HepG2 (cell line): ENCODE results near the gene BIRC5. TPM values are rescaled to one million over a fixed set of nuclear protein-coding genes. Genes with fewer than 3 reads are reported as not detected.

ENCODE experiments used
- ATAC-seq: fragments of 200-7000 bp; cut with Tn5 transposase; 3 replicates; pipeline ENCODE4 v1.9.1; 2020; ENCODE audit warnings: mild to moderate bottlenecking, moderate library complexity
- BruUV-seq: library from RNA; stranded (reverse); fragments of 400-500 nt; replicated peaks from 2 replicates; lab custom pipeline; 2021; lab: Mats Ljungman, UMichigan
- CTCF ChIA-PET: fragments of 300-600 bp; formaldehyde crosslinking; extraction: SDS; loops from one replicate; lab custom pipeline; 2021; ENCODE audit warnings: low total read pairs, inconsistent platforms, low intra/inter-chr PET ratio; lab: Yijun Ruan, JAX
- POLR2A ChIA-PET: fragments of 350-600 bp; sonication (Branson Sonifier 250); formaldehyde crosslinking; loops from one replicate; lab custom pipeline; 2020; ENCODE audit warnings: antibody characterized with exemption, inconsistent platforms; lab: Yijun Ruan, JAX
- DNase-seq: peaks from one replicate; pipeline ENCODE4 v3.0.0-alpha.2; 2015; ENCODE audit warnings: low spot score
- FAIRE-seq: peaks from 3 replicates; lab custom pipeline; 2011; peaks lifted over from hg19 to GRCh38; lab: Jason Lieb, UNC
- H2AFZ ChIP-seq: one replicate; pipeline ENCODE4 v1.6.1; 2011; ENCODE audit warnings: low read length, inconsistent platforms
- H3K27ac ChIP-seq: fragments of 300-600 bp; 3 replicates; pipeline ENCODE4 v1.8.0; 2011; ENCODE audit warnings: mixed run types, mild to moderate bottlenecking, mixed read lengths, low read length, inconsistent platforms; ENCODE audit not compliant: insufficient read depth; ENCODE audit errors: extremely low read length
- H3K27me3 ChIP-seq, 2 experiments: fragments of 200-600 bp in 1 of 2; 2 replicates in 1 of 2; 3 replicates in 1 of 2; pipeline versions ENCODE4 v1.6.0 to v1.8.0; 2011; ENCODE audit warnings: low read length in 2 of 2, mild to moderate bottlenecking in 2 of 2, moderate library complexity in 2 of 2, inconsistent platforms in 1 of 2; ENCODE audit not compliant: insufficient read depth in 2 of 2, control insufficient read depth in 1 of 2
- H3K36me3 ChIP-seq, 2 experiments: fragments of 200-600 bp in 1 of 2; replicated peaks in 1 of 2; 2 replicates in 1 of 2; 3 replicates in 1 of 2; pipeline versions ENCODE4 v1.5.1 to v1.8.0; 2011; ENCODE audit warnings: low read length in 2 of 2, inconsistent platforms in 1 of 2; ENCODE audit not compliant: insufficient read depth in 2 of 2, control insufficient read depth in 1 of 2
- H3K4me1 ChIP-seq: 2 replicates; pipeline ENCODE4 v1.5.1; 2012; ENCODE audit warnings: low read length, inconsistent platforms; ENCODE audit not compliant: insufficient read depth
- H3K4me2 ChIP-seq: 2 replicates; pipeline ENCODE4 v1.6.0; 2011; ENCODE audit warnings: low read depth, low read length, inconsistent platforms
- H3K4me3 ChIP-seq, 3 experiments: fragments of 200-600 bp in 1 of 3; sonication (generic), shearing (Covaris generic) in 1 of 3; replicated peaks in 1 of 3; 2 replicates each; pipeline ENCODE4 v1.5.1; 2011 to 2016; ENCODE audit warnings: low read length in 3 of 3, inconsistent platforms in 2 of 3, low read depth in 2 of 3, mild to moderate bottlenecking in 2 of 3, control low read depth in 1 of 3, mixed read lengths in 1 of 3; ENCODE audit not compliant: insufficient read depth in 1 of 3
- H3K79me2 ChIP-seq: one replicate; pipeline ENCODE4 v1.6.1; 2011; ENCODE audit warnings: low read length, inconsistent platforms; ENCODE audit not compliant: insufficient read depth
- H3K9ac ChIP-seq: 2 replicates; pipeline ENCODE4 v1.6.0; 2011; ENCODE audit warnings: mild to moderate bottlenecking, low read depth, low read length, inconsistent platforms; ENCODE audit not compliant: insufficient read depth
- H3K9me3 ChIP-seq: 2 replicates; pipeline ENCODE4 v1.5.1; 2012; ENCODE audit warnings: mild to moderate bottlenecking, low read length
- H4K20me1 ChIP-seq: 2 replicates; pipeline ENCODE4 v1.6.0; 2011; ENCODE audit warnings: inconsistent platforms, mild to moderate bottlenecking, low read length, moderate library complexity; ENCODE audit not compliant: insufficient read depth
- ARNT2 ChIP-seq: sonication (generic); formaldehyde crosslinking; IDR thresholded peaks from 2 replicates; pipeline ENCODE4 v1.8.0; 2022; ENCODE audit warnings: mild to moderate bottlenecking, low read depth, missing genetic modification reagents, moderate library complexity
- ATF3 ChIP-seq: sonication (generic); formaldehyde crosslinking; IDR thresholded peaks from 2 replicates; pipeline ENCODE4 v1.4.0; 2020; ENCODE audit warnings: missing genetic modification reagents
- BCL6 ChIP-seq: IDR thresholded peaks from 2 replicates; pipeline ENCODE4 v1.6.1; 2016; ENCODE audit warnings: missing genetic modification reagents, missing compliant biosample characterization
- CREB3 ChIP-seq: sonication (generic); formaldehyde crosslinking; IDR thresholded peaks from 2 replicates; pipeline ENCODE4 v1.5.0; 2020; ENCODE audit warnings: missing genetic modification reagents
- DNMT3B ChIP-seq: conservative IDR thresholded peaks from 2 replicates; pipeline ENCODE4 v1.6.1; 2016; ENCODE audit warnings: missing biosample characterization, control low read depth
- ELF3 ChIP-seq: IDR thresholded peaks from 2 replicates; pipeline ENCODE4 v1.6.1; 2016; ENCODE audit warnings: missing genetic modification reagents, missing compliant biosample characterization
- EZH2 ChIP-seq: conservative IDR thresholded peaks from 2 replicates; pipeline ENCODE4 v1.6.1; 2012; ENCODE audit warnings: mild to moderate bottlenecking, low read depth, low read length, moderate library complexity
- GATA4 ChIP-seq: sonication (generic); IDR thresholded peaks from 2 replicates; pipeline ENCODE4 v1.6.1; 2016; ENCODE audit warnings: antibody characterized with exemption, low read depth, borderline replicate concordance
- HIC2 ChIP-seq: sonication (generic); formaldehyde crosslinking; IDR thresholded peaks from 2 replicates; pipeline ENCODE4 v1.9.0; 2022; ENCODE audit warnings: low read depth, missing genetic modification reagents
- IKZF5 ChIP-seq: IDR thresholded peaks from 2 replicates; pipeline ENCODE4 v1.6.1; 2018; ENCODE audit warnings: missing genetic modification reagents, mild to moderate bottlenecking, missing compliant biosample characterization
- KAT8 ChIP-seq: IDR thresholded peaks from 2 replicates; pipeline ENCODE4 v1.6.1; 2016; ENCODE audit warnings: missing genetic modification reagents, missing compliant biosample characterization
- NCOA2 ChIP-seq: sonication (generic); formaldehyde crosslinking; IDR thresholded peaks from 2 replicates; pipeline ENCODE4 v1.8.0; 2022; ENCODE audit warnings: inconsistent platforms
- NR2F6 ChIP-seq, 2 experiments: IDR thresholded peaks; 2 replicates each; pipeline ENCODE4 v1.6.1; 2016; ENCODE audit warnings: antibody characterized with exemption in 1 of 2, mild to moderate bottlenecking in 1 of 2
- PITX1 ChIP-seq: sonication (generic); formaldehyde crosslinking; IDR thresholded peaks from 2 replicates; pipeline ENCODE4 v1.5.1; 2020; ENCODE audit warnings: mild to moderate bottlenecking, missing genetic modification reagents
- RXRB ChIP-seq: IDR thresholded peaks from 2 replicates; pipeline ENCODE4 v1.6.1; 2016; ENCODE audit warnings: borderline replicate concordance, missing genetic modification reagents, missing compliant biosample characterization
- ZFP91 ChIP-seq: sonication (generic); formaldehyde crosslinking; IDR thresholded peaks from 2 replicates; pipeline ENCODE4 v1.9.0; 2022; ENCODE audit warnings: missing genetic modification reagents, mild to moderate bottlenecking, borderline replicate concordance
- ZKSCAN5 ChIP-seq: sonication (generic); formaldehyde crosslinking; IDR thresholded peaks from 2 replicates; pipeline ENCODE4 v1.5.1; 2020; ENCODE audit warnings: mild to moderate bottlenecking, missing genetic modification reagents
- WGBS: methylation state at CpG from one replicate; pipeline ENCODE4 v1.1.6; 2017; ENCODE audit warnings: low lambda C conversion rate; 5-methylcytosine and 5-hydroxymethylcytosine counted together
- in situ Hi-C: cut with HindIII; loops from 2 replicates; pipeline ENCODE4 v1.10.0; 2017; ENCODE audit warnings: low pct_unique_long_range_greater_than_20kb; ENCODE audit not compliant: extremely low pct_ligation_motif_present
- intact Hi-C: fragments of 100-400 bp; cut with micrococcal nuclease; formaldehyde crosslinking; loops from one replicate; pipeline ENCODE4 v1.10.0; 2022; ENCODE audit not compliant: unreplicated experiment
- polyA plus RNA-seq, 8 experiments: library from polyadenylated mRNA; depleted of rRNA in 3 of 8; stranded (reverse) in 7 of 8; unstranded in 1 of 8; fragments of >200 nt; fragmentation: Illumina TruSeq in 4 of 8; extraction: Trizol in 4 of 8; gene quantifications; 2 replicates each; pipeline versions ENCODE4 v1.2.1 to v1.2.3, GENCODE V29; 2011 to 2016; ENCODE audit warnings: low read depth in 4 of 8, missing spikeins in 1 of 8, mixed read lengths in 1 of 8; ENCODE audit not compliant: insufficient read depth in 1 of 8
- total RNA-seq, 5 experiments: library from RNA; depleted of rRNA; stranded (reverse); fragments of >200 nt; fragmentation: Illumina TruSeq; extraction: Trizol; gene quantifications; 2 replicates each; pipeline ENCODE4 v1.2.3, GENCODE V29; 2016; ENCODE audit warnings: low read depth in 1 of 5

BIRC5 gene
- total and polyA plus RNA-seq, 2 of the 13 experiments (the other 11 are each of a cell fraction or from before 2014, with no cell fraction given): 30.3 to 135 TPM

- POLR2A ChIA-PET: interaction anchor here (0.5 to 1.8 kb wide), 2 partner anchors 16 to 46 kb away, joined by 3 to 5 read pairs; no protein-coding TSS in a partner anchor
- in situ Hi-C loops (no loop called here), intact Hi-C loops (loop anchor here (10.0 kb wide), 1 partner anchor 56 kb away; no protein-coding TSS in a partner anchor)
- Histone ChIP-seq H4K20me1 (no peaks in the 10 kb centered on the region), H2AFZ (no peak overlapping the region), H3K4me3 (peak overlapping the region in 1 of 3 experiments; percentile 47; a peak in 1 of 6 replicates), H3K27ac (no peak overlapping the region), H3K79me2 (no peaks in the 10 kb centered on the region), H3K27me3 (peaks cover 3 to 53% of the 10 kb centered on the region in 2 experiments; a peak in 4 of 5 replicates), H3K36me3 (no peaks in the 10 kb centered on the region), H3K4me2 (peak overlapping the region; percentile 46), H3K4me1 (peaks cover 76% of the 10 kb centered on the region), H3K9ac (no peak overlapping the region), H3K9me3 (no peaks in the 10 kb centered on the region)
- BruUV-seq: no TSS peak
- FAIRE-seq (no peak), ATAC-seq (peak; percentile 11; the same call in 2 of the 3 replicates), DNase-seq (peak; percentile 36)
- WGBS: 9% methylated on average over 17 of the region's 23 CpGs
- CTCF ChIA-PET: no interaction called here
- TF ChIP-seq ARNT2 (CRISPR knock-in tag): 0 out of 2 replicates have a peak, but pooled peaks have one; percentile 5
- TF ChIP-seq GATA4: peak; percentile 27; the same call in 1 of the 2 replicates
- TF ChIP-seq BCL6: peak; percentile 25; the same call in 1 of the 2 replicates
- 0 out of 2 replicates have a peak, but pooled peaks have one; percentile 32 for TF ChIP-seq ZFP91 (CRISPR knock-in tag)
- TF ChIP-seq HIC2 (CRISPR knock-in tag): 0 out of 2 replicates have a peak, but pooled peaks have one; percentile 41
- TF ChIP-seq RXRB (CRISPR knock-in tag): peak; percentile 46; the same call in 1 of the 2 replicates
- TF ChIP-seq IKZF5 (CRISPR knock-in tag): peak; percentile 20; the same call in 1 of the 2 replicates
- 0 out of 2 replicates have a peak, but pooled peaks have one; percentile 31 for TF ChIP-seq KAT8
- TF ChIP-seq PITX1 (CRISPR knock-in tag): no peak
- no peak for TF ChIP-seq CREB3
- 0 out of 2 replicates have a peak, but pooled peaks have one; percentile 13 for TF ChIP-seq EZH2
- no peak for TF ChIP-seq NR2F6 (IDR thresholded peaks at IDR 0.05)
- peak; percentile 27; the same call in 1 of the 2 replicates for TF ChIP-seq NR2F6 (CRISPR knock-in tag; IDR thresholded peaks at IDR 0.05)
- TF ChIP-seq ATF3: no peak
- peak; percentile 64 for TF ChIP-seq NCOA2
- TF ChIP-seq ZKSCAN5 (CRISPR knock-in tag): no peak
- no peak for TF ChIP-seq DNMT3B
- peak; percentile 43; the same call in 1 of the 2 replicates for TF ChIP-seq ELF3 (CRISPR knock-in tag)
These were observed 44.5 kb downstream of the BIRC5 start for GRCh38 chr17:78258323-78259191.
